Activated T-helper 1 cell treated with Interleukin-2 at 50 U/mL for 16 hours (primary cell): ENCODE measurements around the gene RHOH.

ENCODE experiments used
- DNase-seq: peaks from one replicate; pipeline ENCODE4 v3.0.0-alpha.2; 2020; ENCODE audit warnings: low read depth

The RHOH gene

DNA sequence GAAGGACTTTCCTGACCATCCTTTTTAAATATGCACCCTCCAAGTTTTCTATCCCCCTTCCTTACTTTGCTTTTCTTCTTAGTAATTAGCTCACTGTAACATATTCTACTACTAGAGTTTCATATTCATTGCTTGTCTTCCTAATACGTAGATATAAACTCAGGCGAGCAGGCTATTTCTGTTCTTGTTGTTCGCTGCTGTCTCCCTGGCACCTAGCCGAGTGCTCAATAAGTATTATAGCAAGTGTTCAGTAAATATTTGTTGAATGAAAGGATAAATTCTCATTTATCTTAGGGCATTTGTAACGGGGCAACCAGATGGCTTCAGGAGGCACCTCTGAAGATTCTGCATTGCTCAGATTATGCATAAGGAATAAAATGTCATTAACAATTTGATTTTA, 6.8 kb upstream of the RHOH start:
- DNase-seq, result no peak

- DNase-seq, result no peak
Measured at GRCh38 chr4:40190465-40190864, 6.4 kb upstream of the RHOH start.

- DNase-seq, result no peak
Measured at GRCh38 chr4:40190880-40191815, 5.7 kb upstream of the RHOH start.

DNA sequence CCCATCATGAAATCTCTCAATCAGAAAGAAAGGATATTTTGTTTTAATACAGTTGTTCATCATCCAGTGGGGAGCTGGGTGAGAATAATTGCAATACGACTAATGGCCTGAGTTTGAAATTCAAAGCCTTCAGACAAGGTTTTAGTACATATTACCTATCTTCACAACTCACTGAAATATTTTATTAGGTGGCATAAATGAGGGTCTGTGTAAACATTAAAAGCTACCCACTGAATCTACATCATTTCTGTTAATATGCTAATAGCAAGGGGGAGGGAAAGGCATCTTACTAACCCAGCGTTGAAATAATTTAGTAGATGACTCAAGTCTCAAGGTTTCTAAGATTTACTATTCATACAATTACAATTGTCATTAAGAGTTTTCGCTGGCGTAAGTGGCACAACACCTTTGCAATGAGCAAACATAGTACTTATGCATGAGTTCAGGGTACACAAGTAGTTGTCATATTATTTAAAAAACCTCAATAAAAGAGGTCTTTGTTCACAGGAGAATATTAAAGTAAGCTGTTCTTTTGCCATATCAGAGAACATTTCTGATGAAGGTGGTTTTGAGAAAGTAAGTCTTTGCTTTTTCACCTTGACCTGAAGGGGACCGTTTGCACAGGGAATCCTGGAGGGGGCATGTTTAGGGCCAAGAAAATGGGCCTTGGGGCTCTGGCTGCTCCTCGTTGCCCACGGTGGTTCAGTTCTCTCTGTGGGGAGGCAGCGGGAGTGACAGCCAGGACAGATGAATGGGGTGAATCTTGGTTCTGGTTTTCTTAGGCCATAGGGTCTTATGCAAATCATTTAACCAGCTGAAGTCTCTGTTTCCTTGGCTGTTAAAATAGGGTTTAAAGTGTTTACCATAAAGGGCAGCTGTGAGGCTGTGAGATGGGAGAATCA, 4.5 kb upstream of the RHOH start:
- DNase-seq, result no peak

- DNase-seq, result no peak
Measured at GRCh38 chr4:40193016-40193571, 3.7 kb upstream of the RHOH start.

- DNase-seq, result no peak
Measured at GRCh38 chr4:40193578-40193977, 3.3 kb upstream of the RHOH start.

GRCh38 chr4:40194602-40195161, 2.1 kb upstream of the RHOH start:
- no peak for DNase-seq

DNA sequence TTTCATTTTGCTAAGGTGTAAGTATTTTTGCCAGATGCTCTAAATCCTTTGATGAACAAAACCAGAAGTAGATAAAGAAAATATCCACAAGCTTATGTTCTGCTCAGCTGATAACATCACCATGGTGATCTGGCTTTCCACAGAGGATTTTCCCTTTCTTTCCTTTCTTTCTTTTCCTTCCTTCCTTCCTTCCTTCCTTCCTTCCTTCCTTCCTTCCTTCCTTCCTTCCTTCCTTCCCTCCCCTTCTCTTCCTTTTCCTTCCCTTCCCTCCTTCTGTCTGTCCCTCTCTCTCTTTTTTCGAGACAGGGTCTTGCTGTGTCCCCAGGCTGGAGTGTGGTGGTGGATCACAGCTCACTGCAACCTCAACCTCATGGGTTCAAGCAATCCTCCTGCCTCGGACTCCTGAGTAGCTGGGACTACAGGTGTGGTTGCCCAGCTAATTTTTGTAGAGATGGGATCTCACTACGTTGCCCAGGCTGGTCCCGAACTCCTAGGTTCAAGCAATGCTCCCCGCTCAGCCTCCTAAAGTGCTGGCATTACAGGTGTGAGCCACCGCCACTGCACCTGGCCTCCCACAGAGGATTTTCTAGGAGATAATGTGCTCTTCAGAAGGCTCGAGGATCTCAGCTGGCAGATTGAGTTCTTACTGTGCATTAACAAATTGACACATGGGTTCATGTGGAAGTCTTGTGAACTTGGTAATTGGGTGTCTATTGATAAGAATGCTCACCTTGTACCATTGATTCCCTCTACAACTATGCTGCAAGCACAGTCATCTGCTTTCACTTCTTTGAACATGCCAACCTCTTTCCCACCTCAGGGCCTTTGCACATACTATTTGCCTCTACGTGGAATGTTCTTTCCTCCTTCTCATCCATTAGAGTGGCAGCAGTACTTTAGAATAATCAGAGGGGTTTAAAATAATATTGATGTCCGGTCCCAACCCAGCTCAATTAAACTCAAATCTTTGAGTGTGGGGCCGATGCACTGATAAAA, 1.4 kb upstream of the RHOH start:
- no peak for DNase-seq

- no peak for DNase-seq
Measured at GRCh38 chr4:40196272-40196671, 559 bp upstream of the RHOH start.

DNA sequence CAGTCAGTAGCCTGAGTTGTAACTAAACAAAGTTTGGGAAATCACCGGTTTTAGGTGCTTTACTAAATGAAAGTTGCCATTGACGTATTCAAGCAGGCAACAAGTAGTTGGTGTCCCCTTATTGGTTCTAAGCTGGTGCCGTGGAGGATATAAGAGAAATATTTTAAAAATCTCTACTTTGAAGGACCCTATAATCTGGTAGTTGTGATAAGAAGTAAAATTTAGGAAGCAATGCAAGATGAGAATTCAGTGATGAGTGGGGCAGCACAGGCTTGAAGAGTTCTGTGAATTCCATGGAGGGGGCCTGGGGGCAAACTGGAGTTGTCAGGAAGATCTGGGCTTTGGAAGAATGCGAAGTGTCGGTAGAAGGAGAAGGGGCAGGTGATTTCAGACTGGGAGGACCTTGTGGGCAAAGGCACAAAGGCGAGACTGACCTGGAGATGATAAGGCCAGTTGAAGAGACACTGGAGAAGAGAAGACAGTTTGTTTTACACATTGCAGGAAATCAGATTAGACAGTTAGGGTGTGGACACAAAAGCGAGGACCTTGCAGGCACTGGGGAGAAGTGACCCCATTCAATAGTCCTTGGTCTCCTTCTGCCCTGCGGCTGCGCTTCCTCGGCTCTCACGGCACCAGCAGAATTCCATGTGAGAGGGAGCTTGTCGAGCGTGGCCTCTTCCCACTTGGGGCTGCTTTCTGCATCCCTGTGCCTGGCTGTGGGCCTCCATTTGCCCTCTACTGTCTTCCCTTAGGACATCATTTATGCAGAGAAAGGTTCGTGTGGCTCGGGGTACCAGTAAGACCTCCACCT, 1.3 kb downstream of the RHOH start:
- no peak for DNase-seq

GRCh38 chr4:40199179-40199670, 2.4 kb downstream of the RHOH start:
- DNase-seq, result no peak

GRCh38 chr4:40199999-40200874, 3.4 kb downstream of the RHOH start:
- DNase-seq, result no peak

- DNase-seq, result no peak
Measured at GRCh38 chr4:40200875-40201801, 4.3 kb downstream of the RHOH start.

DNA sequence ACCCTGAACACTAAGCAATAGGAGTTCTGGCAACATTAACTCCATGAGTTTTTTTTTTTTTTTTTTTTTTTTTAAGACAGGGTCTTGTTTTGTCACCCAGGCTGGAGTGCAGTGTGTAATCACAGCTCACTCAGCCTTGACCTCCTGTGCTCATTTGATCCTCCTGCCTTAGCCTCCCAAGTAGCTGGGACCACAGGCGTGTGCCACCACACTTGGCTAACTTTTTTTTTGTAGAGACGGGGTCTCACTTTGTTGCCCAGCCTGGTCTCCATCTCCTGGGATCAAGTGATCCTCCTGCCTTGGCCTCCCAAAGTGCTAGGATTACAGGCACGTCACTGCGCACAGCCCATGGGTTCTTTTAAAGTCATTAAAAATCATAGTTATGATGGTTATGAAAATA, 5.1 kb downstream of the RHOH start:
- no peak for DNase-seq

GRCh38 chr4:40202474-40202873, 5.6 kb downstream of the RHOH start:
- no peak for DNase-seq

- DNase-seq, result no peak
Measured at GRCh38 chr4:40204507-40205258, 7.9 kb downstream of the RHOH start.
